Astrocyte of the spinal cord (primary cell): ENCODE results near the gene TSC22D2.

Experiments
- DNase-seq: peaks from one replicate; pipeline ENCODE4 v3.0.0; 2011; ENCODE audit warnings: low read depth, low spot score
- H3K4me3 ChIP-seq: 2 replicates; pipeline ENCODE4 v1.5.1; 2011; ENCODE audit warnings: low read depth, mild to moderate bottlenecking, low read length, moderate library complexity
- CTCF ChIP-seq: IDR thresholded peaks from 2 replicates; pipeline ENCODE4 v1.5.1; 2012; ENCODE audit warnings: low read depth, mild to moderate bottlenecking, low read length, inconsistent platforms
- in situ Hi-C: cut with HindIII; loops from 2 replicates; pipeline ENCODE4 v1.10.0; 2017; ENCODE audit warnings: low sequenced_read_pairs

The TSC22D2 gene

GRCh38 chr3:150449169-150449721, 41.1 kb downstream of the TSC22D2 start:
- in situ Hi-C loops, result no loop called here
- peak; percentile 77 for DNase-seq
- TF ChIP-seq CTCF, result no peak
- H3K4me3 ChIP-seq, result no peak overlapping the region

- in situ Hi-C loops, result no loop called here
- TF ChIP-seq CTCF, result no peak
- DNase-seq, result no peak
These were observed 42.8 kb downstream of the TSC22D2 start for GRCh38 chr3:150450916-150451315.

GRCh38 chr3:150451329-150452048, 43.4 kb downstream of the TSC22D2 start:
- no peak for DNase-seq
- no peak for TF ChIP-seq CTCF
- no peak overlapping the region for H3K4me3 ChIP-seq
- in situ Hi-C loops, result no loop called here

More at GRCh38 chr3:150450916-150451315, 42.8 kb downstream of the TSC22D2 start:
- H3K4me3 ChIP-seq, result no peak overlapping the region

- in situ Hi-C loops, result no loop called here
- no peak overlapping the region for H3K4me3 ChIP-seq
- no peak for DNase-seq
- no peak for TF ChIP-seq CTCF
These were observed 45.3 kb downstream of the TSC22D2 start for GRCh38 chr3:150453353-150453752.

- H3K4me3 ChIP-seq, result no peak overlapping the region
- in situ Hi-C loops, result no loop called here
- DNase-seq, result no peak
- TF ChIP-seq CTCF, result no peak
These were observed 46.0 kb downstream of the TSC22D2 start for GRCh38 chr3:150454085-150454484.

GRCh38 chr3:150454622-150455021, 46.5 kb downstream of the TSC22D2 start:
- TF ChIP-seq CTCF, result no peak
- in situ Hi-C loops, result no loop called here
- DNase-seq, result no peak
- H3K4me3 ChIP-seq, result no peak overlapping the region
